Natural killer cell (primary cell): ENCODE measurements around the gene PRDM9. TPM values are rescaled to one million over a fixed set of nuclear protein-coding genes. Genes with fewer than 3 reads are reported as not detected.
A peak's percentile ranks its signal among the peaks of the same experiment; 100 is the strongest.

Source experiments
- ATAC-seq, 3 donors: fragments of 150-1000 bp in 2 of 3; fragments of 200-7000 bp in 1 of 3; cut with Tn5 transposase; 1 replicate in 1 of 3; 2 replicates in 2 of 3; pipeline ENCODE4 v1.10.0; 2021; ENCODE audit warnings: mild to moderate bottlenecking in 2 of 3, moderate library complexity in 2 of 3
- DNase-seq, 2 donors: peaks; one replicate each; pipeline versions ENCODE4 v3.0.0 to v3.0.0-alpha.2; 2013 to 2021; ENCODE audit warnings: mixed read lengths in 1 of 2
- H3K27ac ChIP-seq: one replicate; pipeline ENCODE4 v1.5.1; 2013; ENCODE audit warnings: mild to moderate bottlenecking, low read length
- H3K27me3 ChIP-seq: one replicate; pipeline ENCODE4 v1.6.1; 2013; ENCODE audit warnings: low read length; ENCODE audit not compliant: control insufficient read depth, insufficient read depth
- H3K36me3 ChIP-seq: one replicate; pipeline ENCODE4 v1.6.1; 2013; ENCODE audit warnings: low read length; ENCODE audit not compliant: control insufficient read depth, insufficient read depth
- H3K4me1 ChIP-seq: one replicate; pipeline ENCODE4 v1.6.1; 2013; ENCODE audit warnings: low read length; ENCODE audit not compliant: control insufficient read depth, insufficient read depth
- H3K4me3 ChIP-seq: one replicate; pipeline ENCODE4 v1.5.1; 2013; ENCODE audit warnings: low read length
- H3K9me3 ChIP-seq: one replicate; pipeline ENCODE4 v1.6.1; 2013; ENCODE audit warnings: low read length; ENCODE audit not compliant: control insufficient read depth, insufficient read depth
- H3K27ac Mint-ChIP-seq, 2 donors: one replicate each; pipeline ENCODE4 v1.8.0; 2022; ENCODE audit warnings: mild to moderate bottlenecking in 2 of 2, mixed read lengths in 2 of 2, moderate library complexity in 1 of 2
- H3K27me3 Mint-ChIP-seq, 2 donors: one replicate each; pipeline ENCODE4 v1.8.0; 2022; ENCODE audit warnings: low read depth in 2 of 2, mixed read lengths in 2 of 2
- H3K36me3 Mint-ChIP-seq: one replicate; pipeline ENCODE4 v1.8.0; 2022; ENCODE audit warnings: mixed read lengths
- H3K4me1 Mint-ChIP-seq, 2 donors: one replicate each; pipeline ENCODE4 v1.8.0; 2022; ENCODE audit warnings: mixed read lengths in 2 of 2
- H3K4me3 Mint-ChIP-seq: one replicate; pipeline ENCODE4 v1.8.0; 2022; ENCODE audit warnings: mild to moderate bottlenecking, moderate library complexity, mixed read lengths
- H3K9me3 Mint-ChIP-seq, 2 donors: one replicate each; pipeline ENCODE4 v1.8.0; 2022; ENCODE audit warnings: mixed read lengths in 2 of 2
- WGBS: methylation state at CpG from one replicate; pipeline ENCODE4 v1.1.7; 2013; ENCODE audit warnings: missing lambda C conversion rate; ENCODE audit not compliant: insufficient coverage; 5-methylcytosine and 5-hydroxymethylcytosine counted together
- intact Hi-C: fragments of 100-400 bp; cut with micrococcal nuclease; formaldehyde crosslinking; loops from one replicate; pipeline ENCODE4 v1.14.2; 2022
- total RNA-seq, 4 donors: library from RNA; stranded (reverse); fragments of 120-200 nt in 1 of 4; gene quantifications; one replicate each; pipeline versions ENCODE4 v1.2.3 to v1.2.4, GENCODE V29; 2013 to 2022
- TF ChIP-seq, protein P1 (sequence below): fragments of 200-600 bp; IDR thresholded peaks from one replicate; pipeline ENCODE4 v1.8.0; 2022; ENCODE audit warnings: antibody characterized with exemption

PRDM9 gene
- total RNA-seq, result not detected
- not detected for total RNA-seq (2013)

DNA sequence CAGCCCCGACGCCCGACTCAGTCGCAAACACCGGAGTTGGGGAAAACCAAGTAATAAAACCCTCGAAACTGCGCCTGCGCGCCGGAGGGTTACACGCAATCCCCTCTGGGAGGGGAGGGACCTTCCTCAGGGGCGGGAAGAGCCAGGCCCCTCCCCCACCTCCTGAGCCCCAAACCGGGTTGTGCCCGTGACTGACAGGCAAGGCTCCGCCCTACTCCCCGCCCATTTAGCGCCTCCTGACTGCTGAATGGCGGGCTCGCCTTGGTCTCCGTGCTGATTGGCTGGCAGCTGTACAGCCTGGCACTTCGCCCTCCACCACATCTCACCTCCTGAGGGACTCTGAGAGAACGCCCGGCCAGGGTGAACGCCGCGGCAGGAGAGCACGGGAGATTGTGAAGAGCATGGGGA is at the start of gene PRDM9:
Gene PRDM9, plus strand, starts transcription at position 332 of the 408 bp plus-strand sequence. CDS start 1,425 bp downstream, outside the sequence.
- no peak within 1 kb of the TSS for H3K4me3 Mint-ChIP-seq
- WGBS, result 57% methylated on average over 27 of the region's 27 CpGs
- Histone ChIP-seq H3K4me1 (no peaks in the 10 kb centered on the region), H3K4me3 (no peak within 1 kb of the TSS), H3K36me3 (no peaks in the 10 kb centered on the region), H3K27me3 (no peaks in the 10 kb centered on the region), H3K27ac (no peak within 1 kb of the TSS), H3K9me3 (peaks cover 13% of the 10 kb centered on the region)
- no peaks in the 10 kb centered on the region for H3K4me1 Mint-ChIP-seq
- TF ChIP-seq, protein P1, sequence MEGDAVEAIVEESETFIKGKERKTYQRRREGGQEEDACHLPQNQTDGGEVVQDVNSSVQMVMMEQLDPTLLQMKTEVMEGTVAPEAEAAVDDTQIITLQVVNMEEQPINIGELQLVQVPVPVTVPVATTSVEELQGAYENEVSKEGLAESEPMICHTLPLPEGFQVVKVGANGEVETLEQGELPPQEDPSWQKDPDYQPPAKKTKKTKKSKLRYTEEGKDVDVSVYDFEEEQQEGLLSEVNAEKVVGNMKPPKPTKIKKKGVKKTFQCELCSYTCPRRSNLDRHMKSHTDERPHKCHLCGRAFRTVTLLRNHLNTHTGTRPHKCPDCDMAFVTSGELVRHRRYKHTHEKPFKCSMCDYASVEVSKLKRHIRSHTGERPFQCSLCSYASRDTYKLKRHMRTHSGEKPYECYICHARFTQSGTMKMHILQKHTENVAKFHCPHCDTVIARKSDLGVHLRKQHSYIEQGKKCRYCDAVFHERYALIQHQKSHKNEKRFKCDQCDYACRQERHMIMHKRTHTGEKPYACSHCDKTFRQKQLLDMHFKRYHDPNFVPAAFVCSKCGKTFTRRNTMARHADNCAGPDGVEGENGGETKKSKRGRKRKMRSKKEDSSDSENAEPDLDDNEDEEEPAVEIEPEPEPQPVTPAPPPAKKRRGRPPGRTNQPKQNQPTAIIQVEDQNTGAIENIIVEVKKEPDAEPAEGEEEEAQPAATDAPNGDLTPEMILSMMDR, result no peak
- H3K9me3 Mint-ChIP-seq, result peaks cover 13 to 18% of the 10 kb centered on the region in 2 donors
- intact Hi-C loops, result no loop called here
- no peaks in the 10 kb centered on the region for H3K27me3 Mint-ChIP-seq
- peak in 1 of 3 donors; percentile 40 for ATAC-seq
- H3K36me3 Mint-ChIP-seq, result peaks cover 23% of the 10 kb centered on the region
- peak in 1 of 2 donors; percentile 44 for DNase-seq
- H3K27ac Mint-ChIP-seq, result no peak within 1 kb of the TSS

DNA sequence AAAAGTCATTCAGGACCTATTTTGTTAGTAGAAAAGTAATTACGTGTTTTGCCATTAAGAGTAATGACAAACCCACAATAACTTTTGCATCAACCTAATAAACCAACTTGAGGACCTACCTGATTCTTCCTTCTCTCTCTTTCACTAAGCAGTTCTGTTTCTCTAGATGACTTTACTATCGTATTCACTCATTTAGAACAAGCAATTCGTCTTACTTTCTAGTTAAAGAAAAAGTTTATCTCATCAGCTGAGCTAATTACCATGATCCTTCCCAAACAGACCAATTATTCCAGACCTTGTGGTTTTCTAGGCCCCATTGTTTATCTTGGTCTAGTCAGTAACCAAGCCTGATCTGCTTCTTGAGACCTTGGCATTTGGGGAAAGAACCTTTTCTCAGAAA is 49.6 kb upstream of the PRDM9 start:
- Mint-ChIP-seq H3K36me3 (peaks cover 16% of the 10 kb centered on the region), H3K9me3 (peaks cover 18 to 24% of the 10 kb centered on the region in 2 donors), H3K4me1 (no peaks in the 10 kb centered on the region), H3K27ac (no peak overlapping the region), H3K27me3 (no peaks in the 10 kb centered on the region), H3K4me3 (no peak overlapping the region)
- ATAC-seq, result no peak
- no peaks in the 10 kb centered on the region for H3K36me3 ChIP-seq
- no peaks in the 10 kb centered on the region for H3K4me1 ChIP-seq
- no peak overlapping the region for H3K27ac ChIP-seq
- no peak overlapping the region for H3K4me3 ChIP-seq
- peaks cover 3% of the 10 kb centered on the region for H3K9me3 ChIP-seq
- no peak for DNase-seq
- 73% methylated on average over 3 of the region's 3 CpGs for WGBS
- intact Hi-C loops, result no loop called here
- H3K27me3 ChIP-seq, result no peaks in the 10 kb centered on the region
- TF ChIP-seq, protein P1, result no peak

DNA sequence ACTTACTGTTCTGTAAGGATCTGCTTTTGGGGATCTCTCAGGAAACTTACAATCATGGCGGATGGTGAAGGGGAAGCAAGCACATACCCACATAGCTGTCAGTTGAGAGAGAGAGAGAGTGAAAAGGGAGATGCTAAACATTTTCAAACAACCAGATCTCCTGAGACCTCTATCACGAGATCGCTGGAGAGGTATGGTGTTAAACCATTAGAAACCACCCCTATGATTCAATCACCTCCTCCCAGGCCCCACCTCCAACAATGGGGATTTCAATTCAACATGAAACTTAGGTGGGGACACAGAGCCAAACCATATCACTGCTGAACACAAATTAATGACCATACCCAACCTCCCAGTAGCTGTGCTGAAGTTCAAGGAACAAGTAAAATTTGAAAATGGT is 48.2 kb upstream of the PRDM9 start:
- H3K9me3 Mint-ChIP-seq, result peaks cover 13 to 23% of the 10 kb centered on the region in 2 donors
- no peaks in the 10 kb centered on the region for H3K4me1 ChIP-seq
- peaks cover 7% of the 10 kb centered on the region for H3K9me3 ChIP-seq
- no peak overlapping the region for H3K4me3 ChIP-seq
- TF ChIP-seq, protein P1, result no peak
- ATAC-seq (no peak), DNase-seq (no peak)
- no peaks in the 10 kb centered on the region for H3K27me3 ChIP-seq
- no CpG with 5 or more reads among the region's 3 CpGs for WGBS
- no peak overlapping the region for H3K27ac Mint-ChIP-seq
- H3K4me3 Mint-ChIP-seq, result no peak overlapping the region
- H3K36me3 Mint-ChIP-seq, result peaks cover 21% of the 10 kb centered on the region
- H3K36me3 ChIP-seq, result no peaks in the 10 kb centered on the region
- H3K4me1 Mint-ChIP-seq, result no peaks in the 10 kb centered on the region
- no peak overlapping the region for H3K27ac ChIP-seq
- intact Hi-C loops, result no loop called here
- no peaks in the 10 kb centered on the region for H3K27me3 Mint-ChIP-seq

DNA sequence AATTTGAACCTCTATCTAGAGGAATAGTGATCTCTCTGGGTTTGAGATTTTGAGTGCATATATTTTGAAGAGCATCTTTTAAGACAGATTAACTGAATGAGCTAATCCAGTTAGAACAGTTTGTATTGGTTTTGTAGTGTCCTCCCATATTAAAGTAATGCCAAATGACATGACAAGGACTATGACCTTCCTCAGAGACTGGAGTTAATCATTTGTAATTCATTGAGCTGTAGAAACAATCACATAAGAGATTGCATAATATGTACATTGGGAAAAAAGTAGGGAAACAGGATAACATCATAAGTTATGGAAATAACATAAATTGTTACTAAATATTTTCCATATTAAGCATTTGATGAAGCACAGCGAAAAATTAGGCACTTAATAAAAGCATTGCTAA is 45.8 kb upstream of the PRDM9 start:
- H3K36me3 Mint-ChIP-seq, result peaks cover 21% of the 10 kb centered on the region
- Histone ChIP-seq H3K27ac (no peak overlapping the region), H3K27me3 (no peaks in the 10 kb centered on the region), H3K4me1 (no peaks in the 10 kb centered on the region), H3K9me3 (peaks cover 4% of the 10 kb centered on the region), H3K36me3 (no peaks in the 10 kb centered on the region), H3K4me3 (no peak overlapping the region)
- ATAC-seq, result no peak
- no peak overlapping the region for H3K4me3 Mint-ChIP-seq
- H3K27me3 Mint-ChIP-seq, result no peaks in the 10 kb centered on the region
- no peak for DNase-seq
- H3K4me1 Mint-ChIP-seq, result no peaks in the 10 kb centered on the region
- no peak overlapping the region for H3K27ac Mint-ChIP-seq
- intact Hi-C loops, result no loop called here
- peaks cover 13 to 16% of the 10 kb centered on the region in 2 donors for H3K9me3 Mint-ChIP-seq
- TF ChIP-seq, protein P1, result no peak
- no CpG with 5 or more reads among the region's 1 CpG for WGBS
